ENCODE data around the gene DMBX1. TPM values are rescaled to one million over a fixed set of nuclear protein-coding genes. Genes with fewer than 3 reads are reported as not detected.

Gene DMBX1
- total and polyA plus RNA-seq, 9 of the 15 experiments (the other 6 are each of a cell fraction or from before 2014, with no cell fraction given): 0.25 to 4.3 (median 1.0) TPM

DNA sequence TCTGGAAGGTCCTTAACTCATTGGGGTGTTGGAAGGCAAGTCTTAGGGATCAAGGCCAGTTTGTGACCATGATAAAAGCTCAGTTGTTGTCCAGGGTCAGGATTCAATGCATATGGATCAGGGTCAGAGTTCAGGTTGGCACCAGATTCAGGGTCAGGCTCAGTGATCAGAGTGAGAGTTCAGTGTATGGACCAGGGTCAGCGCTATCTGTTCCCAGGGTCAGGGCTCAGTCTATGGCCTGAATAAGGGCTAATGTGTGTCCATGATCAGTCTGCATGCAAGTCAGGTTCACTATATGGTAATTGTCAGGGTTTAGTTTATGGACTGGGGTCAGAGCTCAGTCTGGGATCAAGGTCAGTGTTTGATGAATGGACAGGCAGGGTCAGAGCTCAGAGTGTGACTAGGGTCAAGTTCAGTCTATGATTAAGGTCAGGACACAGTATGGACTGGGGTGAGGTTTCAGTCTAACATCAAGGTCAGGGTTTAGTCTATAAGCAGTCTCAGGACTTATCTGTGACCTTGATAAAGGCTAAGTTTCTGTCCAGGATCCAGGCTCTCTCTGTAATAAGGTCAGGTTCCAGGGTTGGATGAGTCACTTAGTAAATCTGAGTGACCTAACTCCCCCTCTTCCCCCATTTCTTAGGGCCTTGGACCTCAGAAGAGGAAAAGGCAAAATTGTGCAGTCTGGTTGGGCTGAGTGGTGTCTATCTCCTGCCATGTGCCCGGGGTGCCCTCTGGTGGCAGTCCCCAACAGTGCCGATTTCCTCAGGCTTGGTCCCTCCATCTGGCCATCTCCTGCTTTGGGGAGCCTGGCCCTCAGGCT is 38.0 kb downstream of the DMBX1 start (continued):
- TF ChIP-seq, protein P1, sequence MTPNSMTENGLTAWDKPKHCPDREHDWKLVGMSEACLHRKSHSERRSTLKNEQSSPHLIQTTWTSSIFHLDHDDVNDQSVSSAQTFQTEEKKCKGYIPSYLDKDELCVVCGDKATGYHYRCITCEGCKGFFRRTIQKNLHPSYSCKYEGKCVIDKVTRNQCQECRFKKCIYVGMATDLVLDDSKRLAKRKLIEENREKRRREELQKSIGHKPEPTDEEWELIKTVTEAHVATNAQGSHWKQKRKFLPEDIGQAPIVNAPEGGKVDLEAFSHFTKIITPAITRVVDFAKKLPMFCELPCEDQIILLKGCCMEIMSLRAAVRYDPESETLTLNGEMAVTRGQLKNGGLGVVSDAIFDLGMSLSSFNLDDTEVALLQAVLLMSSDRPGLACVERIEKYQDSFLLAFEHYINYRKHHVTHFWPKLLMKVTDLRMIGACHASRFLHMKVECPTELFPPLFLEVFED (CRISPR knock-in tag; conservative IDR thresholded peaks at IDR 0.05): 0 out of 2 replicates have a peak, but pooled peaks have one; percentile 46
- peak; percentile 96 for TF ChIP-seq PHF21A (IDR thresholded peaks at IDR 0.05; ENCODE audit: borderline replicate concordance, low read depth)
- no peak for TF ChIP-seq KDM5B (IDR thresholded peaks at IDR 0.05; ENCODE audit: insufficient replicate concordance, low read depth, low read length)
- peak; percentile 77 for TF ChIP-seq ARID1B (IDR thresholded peaks at IDR 0.05)
- TF ChIP-seq FUS (optimal IDR thresholded peaks at IDR 0.05; ENCODE audit: low read depth, low read length): no peak
- TF ChIP-seq FOSL1 (tag; conservative IDR thresholded peaks at IDR 0.05): peak; percentile 94
- TF ChIP-seq, protein P2, sequence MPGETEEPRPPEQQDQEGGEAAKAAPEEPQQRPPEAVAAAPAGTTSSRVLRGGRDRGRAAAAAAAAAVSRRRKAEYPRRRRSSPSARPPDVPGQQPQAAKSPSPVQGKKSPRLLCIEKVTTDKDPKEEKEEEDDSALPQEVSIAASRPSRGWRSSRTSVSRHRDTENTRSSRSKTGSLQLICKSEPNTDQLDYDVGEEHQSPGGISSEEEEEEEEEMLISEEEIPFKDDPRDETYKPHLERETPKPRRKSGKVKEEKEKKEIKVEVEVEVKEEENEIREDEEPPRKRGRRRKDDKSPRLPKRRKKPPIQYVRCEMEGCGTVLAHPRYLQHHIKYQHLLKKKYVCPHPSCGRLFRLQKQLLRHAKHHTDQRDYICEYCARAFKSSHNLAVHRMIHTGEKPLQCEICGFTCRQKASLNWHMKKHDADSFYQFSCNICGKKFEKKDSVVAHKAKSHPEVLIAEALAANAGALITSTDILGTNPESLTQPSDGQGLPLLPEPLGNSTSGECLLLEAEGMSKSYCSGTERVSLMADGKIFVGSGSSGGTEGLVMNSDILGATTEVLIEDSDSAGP (CRISPR knock-in tag; IDR thresholded peaks at IDR 0.05): 0 out of 2 replicates have a peak, but pooled peaks have one; percentile 59
- TF ChIP-seq, protein P3, sequence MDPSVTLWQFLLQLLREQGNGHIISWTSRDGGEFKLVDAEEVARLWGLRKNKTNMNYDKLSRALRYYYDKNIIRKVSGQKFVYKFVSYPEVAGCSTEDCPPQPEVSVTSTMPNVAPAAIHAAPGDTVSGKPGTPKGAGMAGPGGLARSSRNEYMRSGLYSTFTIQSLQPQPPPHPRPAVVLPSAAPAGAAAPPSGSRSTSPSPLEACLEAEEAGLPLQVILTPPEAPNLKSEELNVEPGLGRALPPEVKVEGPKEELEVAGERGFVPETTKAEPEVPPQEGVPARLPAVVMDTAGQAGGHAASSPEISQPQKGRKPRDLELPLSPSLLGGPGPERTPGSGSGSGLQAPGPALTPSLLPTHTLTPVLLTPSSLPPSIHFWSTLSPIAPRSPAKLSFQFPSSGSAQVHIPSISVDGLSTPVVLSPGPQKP (CRISPR knock-in tag; IDR thresholded peaks at IDR 0.05): no peak
- TF ChIP-seq ZNF77 (CRISPR knock-in tag; IDR thresholded peaks at IDR 0.05): no peak
- no peak for TF ChIP-seq MCM5 (IDR thresholded peaks at IDR 0.05; ENCODE audit: low read depth)
- TF ChIP-seq NBN (IDR thresholded peaks at IDR 0.05; ENCODE audit: low read depth): peak; percentile 65; the same call in 1 of the 2 replicates
- TF ChIP-seq, protein P4, sequence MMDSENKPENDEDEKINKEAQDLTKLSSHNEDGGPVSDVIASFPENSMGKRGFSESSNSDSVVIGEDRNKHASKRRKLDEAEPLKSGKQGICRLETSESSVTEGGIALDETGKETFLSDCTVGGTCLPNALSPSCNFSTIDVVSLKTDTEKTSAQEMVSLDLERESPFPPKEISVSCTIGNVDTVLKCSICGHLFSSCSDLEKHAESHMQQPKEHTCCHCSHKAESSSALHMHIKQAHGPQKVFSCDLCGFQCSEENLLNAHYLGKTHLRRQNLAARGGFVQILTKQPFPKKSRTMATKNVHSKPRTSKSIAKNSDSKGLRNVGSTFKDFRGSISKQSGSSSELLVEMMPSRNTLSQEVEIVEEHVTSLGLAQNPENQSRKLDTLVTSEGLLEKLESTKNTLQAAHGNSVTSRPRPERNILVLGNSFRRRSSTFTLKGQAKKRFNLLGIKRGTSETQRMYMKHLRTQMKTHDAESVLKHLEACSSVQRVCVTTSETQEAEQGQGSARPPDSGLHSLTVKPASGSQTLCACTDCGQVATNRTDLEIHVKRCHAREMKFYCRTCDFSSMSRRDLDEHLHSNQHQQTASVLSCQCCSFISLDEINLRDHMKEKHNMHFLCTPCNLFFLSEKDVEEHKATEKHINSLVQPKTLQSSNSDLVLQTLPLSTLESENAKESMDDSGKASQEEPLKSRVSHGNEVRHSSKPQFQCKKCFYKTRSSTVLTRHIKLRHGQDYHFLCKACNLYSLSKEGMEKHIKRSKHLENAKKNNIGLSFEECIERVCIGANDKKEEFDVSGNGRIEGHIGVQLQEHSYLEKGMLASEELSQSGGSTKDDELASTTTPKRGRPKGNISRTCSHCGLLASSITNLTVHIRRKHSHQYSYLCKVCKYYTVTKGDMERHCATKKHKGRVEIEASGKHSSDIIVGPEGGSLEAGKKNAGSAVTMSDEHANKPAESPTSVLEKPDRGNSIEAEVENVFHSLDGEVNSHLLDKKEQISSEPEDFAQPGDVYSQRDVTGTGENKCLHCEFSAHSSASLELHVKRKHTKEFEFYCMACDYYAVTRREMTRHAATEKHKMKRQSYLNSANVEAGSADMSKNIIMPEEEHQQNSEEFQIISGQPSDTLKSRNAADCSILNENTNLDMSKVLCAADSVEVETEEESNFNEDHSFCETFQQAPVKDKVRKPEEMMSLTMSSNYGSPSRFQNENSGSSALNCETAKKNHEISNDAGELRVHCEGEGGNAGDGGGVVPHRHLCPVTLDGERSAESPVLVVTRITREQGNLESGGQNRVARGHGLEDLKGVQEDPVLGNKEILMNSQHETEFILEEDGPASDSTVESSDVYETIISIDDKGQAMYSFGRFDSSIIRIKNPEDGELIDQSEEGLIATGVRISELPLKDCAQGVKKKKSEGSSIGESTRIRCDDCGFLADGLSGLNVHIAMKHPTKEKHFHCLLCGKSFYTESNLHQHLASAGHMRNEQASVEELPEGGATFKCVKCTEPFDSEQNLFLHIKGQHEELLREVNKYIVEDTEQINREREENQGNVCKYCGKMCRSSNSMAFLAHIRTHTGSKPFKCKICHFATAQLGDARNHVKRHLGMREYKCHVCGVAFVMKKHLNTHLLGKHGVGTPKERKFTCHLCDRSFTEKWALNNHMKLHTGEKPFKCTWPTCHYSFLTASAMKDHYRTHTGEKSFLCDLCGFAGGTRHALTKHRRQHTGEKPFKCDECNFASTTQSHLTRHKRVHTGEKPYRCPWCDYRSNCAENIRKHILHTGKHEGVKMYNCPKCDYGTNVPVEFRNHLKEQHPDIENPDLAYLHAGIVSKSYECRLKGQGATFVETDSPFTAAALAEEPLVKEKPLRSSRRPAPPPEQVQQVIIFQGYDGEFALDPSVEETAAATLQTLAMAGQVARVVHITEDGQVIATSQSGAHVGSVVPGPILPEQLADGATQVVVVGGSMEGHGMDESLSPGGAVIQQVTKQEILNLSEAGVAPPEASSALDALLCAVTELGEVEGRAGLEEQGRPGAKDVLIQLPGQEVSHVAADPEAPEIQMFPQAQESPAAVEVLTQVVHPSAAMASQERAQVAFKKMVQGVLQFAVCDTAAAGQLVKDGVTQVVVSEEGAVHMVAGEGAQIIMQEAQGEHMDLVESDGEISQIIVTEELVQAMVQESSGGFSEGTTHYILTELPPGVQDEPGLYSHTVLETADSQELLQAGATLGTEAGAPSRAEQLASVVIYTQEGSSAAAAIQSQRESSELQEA (IDR thresholded peaks at IDR 0.05; ENCODE audit: low read depth): no peak
- TF ChIP-seq NFXL1 (CRISPR knock-in tag; IDR thresholded peaks at IDR 0.05): no peak
- no peak for TF ChIP-seq RBM17 (IDR thresholded peaks at IDR 0.05; ENCODE audit: borderline replicate concordance, low read depth, low read length)
